Activated CD8-positive, alpha-beta memory T cell treated with anti-CD3 and anti-CD28 coated beads for 24 hours (primary cell): ENCODE data around the gene ANK3.

Experiments used
- DNase-seq: peaks from one replicate; pipeline ENCODE4 v3.0.0-alpha.2; 2020

Gene ANK3

DNA sequence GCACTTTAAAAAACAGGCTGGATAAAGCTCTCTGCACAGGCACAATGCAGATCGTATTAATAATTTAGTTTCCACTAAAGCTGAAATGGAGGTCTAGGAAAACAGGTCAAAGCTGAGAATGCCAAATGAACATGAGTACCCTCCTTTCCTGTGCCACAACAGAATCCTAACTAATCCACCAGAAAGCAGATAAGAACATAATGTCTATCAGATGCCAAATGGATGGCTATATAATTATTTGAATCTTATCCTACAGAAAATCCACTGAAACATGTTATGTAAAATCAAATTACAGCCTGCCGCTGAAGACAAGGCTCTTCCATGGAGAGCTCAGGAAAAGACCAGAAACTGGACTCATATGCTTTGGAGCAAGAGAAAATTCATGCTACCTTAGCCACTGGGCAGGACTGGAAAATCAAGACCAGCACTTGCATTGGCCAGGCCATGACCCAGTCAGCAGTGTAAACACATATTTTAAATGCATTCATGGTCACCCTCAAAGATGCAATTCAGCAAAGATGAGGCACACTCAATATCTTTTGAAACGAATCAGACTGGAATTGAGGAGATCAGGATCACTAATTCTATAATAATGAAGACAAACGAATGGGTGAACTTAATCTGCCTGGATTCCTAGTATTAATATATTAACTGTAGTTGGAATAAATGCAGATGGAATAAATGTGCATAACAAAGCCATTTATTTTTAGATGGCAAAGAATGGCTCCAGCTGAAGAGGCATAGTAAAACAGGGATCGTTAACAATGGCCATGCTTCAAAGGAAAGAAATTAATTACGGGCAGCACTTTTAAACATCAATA is 13.2 kb downstream of the ANK3 start:
- DNase-seq, result no peak

- DNase-seq, result no peak
Observed at GRCh38 chr10:60375293-60376004, 14.2 kb downstream of the ANK3 start.

DNA sequence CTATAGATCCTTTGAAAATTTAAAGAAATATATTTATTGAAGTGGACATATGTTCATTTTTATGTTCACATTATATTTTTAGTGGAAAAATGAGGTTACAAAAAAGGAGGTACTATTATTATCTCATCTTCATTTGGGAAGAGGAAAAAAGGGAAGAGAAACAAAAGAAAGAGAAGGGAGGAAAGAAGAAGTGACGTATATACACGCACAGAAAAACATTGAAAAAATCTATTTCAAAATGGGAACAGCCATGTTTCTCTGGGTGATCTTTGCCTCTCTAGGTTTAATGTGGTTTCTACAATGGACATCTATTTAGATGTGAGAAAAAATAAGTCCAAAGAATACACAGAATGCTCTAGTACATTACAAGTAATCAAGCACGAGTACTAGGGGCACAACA is 14.8 kb downstream of the ANK3 start:
- DNase-seq, result no peak

DNA sequence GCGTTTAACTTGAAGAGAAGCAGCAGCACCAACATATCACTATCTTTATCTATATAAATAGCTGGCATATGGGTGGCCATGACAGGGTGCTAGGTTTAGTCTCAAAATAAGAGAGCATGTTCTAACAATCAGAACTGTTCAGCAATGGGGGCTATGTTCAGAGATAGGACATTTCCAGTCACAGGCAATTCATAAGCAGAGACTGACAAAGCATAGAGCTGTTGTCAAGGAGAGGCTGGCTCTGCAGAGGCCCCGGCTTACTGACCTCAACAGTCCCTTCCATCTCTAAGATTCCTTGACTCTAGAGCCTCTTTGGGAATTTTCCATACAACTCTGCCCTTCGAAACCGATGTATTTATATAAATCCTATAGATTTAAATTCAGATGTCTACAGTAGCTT is 17.2 kb downstream of the ANK3 start:
- no peak for DNase-seq

- DNase-seq, result no peak
Observed at GRCh38 chr10:60369547-60369930, 20.1 kb downstream of the ANK3 start.

GRCh38 chr10:60368875-60369546 is 20.7 kb downstream of the ANK3 start:
- DNase-seq, result no peak

DNA sequence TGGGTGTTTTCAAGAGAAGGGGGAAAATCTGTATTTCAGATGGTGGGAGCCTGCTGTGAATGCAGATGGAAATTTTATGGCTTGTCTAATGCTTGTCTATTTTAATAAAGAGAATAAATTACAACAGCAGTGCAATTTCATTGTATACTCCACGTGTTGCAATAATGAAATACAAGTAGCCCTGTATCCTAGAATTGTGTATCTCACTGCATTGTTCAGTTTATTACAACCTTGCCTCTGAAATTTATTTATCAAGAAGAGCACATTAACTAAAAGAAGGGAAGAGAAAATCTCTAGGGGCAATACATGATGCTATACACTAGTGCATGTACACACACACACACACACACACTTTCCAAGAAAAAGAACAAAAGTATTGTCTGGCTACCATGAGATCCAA is 21.8 kb downstream of the ANK3 start:
- no peak for DNase-seq

- DNase-seq, result no peak
Observed at GRCh38 chr10:60367431-60367830, 22.2 kb downstream of the ANK3 start.

DNA sequence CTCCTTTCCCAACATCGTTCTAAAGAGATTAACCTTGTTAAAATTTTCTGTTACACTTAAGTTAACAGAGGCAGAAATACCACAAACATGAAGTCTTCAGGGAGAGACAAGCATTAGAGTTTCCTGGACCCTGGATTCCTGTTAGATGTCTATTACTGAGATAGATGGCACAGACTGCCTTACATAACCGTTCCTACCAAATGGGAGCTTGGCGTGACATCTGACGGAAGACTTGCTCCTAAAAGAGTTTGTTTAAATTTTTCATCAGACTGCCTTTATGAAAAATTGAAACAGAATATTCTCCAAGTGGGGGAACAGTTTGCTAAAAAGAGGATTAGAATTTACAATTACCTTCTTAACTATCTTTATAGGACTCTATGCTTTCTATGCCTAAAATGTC is 22.7 kb downstream of the ANK3 start:
- no peak for DNase-seq

DNA sequence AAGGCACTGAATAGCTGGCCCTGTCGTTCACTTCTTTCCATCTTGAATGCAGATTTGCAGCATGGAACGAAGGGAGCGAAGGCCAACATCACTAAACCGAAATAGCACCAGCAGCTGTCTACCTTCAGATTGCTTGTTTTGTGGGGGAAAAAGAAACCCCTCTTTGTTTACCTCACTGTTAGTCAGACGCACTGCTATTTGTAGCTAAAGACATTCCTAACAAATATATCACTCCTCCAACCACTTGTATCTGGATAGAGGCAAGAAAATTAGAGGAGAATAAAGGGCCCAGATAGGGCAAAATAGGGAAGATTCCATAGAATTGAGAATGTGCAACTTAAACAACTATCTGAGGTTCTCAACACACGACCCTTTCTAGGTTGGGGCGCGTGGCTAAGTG is 26.5 kb downstream of the ANK3 start:
- DNase-seq, result no peak

DNA sequence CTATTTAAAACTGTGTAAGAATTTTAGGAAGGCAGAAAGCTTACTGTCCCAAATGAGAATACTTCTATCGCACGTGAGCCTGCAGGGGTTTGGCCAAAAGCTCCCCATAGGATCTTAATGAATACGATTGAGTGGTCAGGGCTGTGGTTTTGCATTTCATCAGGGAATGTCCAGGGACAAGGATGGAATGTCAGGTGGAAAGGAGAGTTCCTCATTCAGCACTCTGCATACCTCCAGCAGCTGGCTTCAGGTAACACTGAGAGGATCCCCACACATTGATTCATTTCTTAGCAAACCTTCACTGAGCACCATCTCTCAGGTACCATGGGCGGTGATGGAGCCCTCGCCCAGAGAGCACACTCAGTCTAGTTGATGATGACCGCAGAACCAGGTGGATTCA is 27.2 kb downstream of the ANK3 start:
- DNase-seq, result no peak

DNA sequence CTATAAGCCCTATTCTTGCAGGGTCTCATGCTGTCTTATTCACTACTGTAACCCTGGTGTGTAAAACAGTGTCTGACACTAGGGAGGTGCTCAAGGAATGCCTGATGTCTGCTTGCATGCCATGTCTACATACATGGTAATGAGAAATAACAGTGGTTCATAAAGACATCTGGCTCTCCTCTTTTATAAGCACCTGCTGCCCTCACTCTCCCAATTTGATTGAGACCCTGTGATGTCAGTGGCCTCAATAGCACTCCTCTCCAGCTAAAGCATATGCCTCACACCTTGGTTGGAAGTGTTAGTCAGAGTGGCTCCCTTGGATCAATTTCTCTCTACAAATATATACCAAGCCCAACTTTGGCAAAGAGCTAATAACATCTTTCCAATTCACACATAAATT is 30.6 kb downstream of the ANK3 start:
- DNase-seq, result no peak

DNA sequence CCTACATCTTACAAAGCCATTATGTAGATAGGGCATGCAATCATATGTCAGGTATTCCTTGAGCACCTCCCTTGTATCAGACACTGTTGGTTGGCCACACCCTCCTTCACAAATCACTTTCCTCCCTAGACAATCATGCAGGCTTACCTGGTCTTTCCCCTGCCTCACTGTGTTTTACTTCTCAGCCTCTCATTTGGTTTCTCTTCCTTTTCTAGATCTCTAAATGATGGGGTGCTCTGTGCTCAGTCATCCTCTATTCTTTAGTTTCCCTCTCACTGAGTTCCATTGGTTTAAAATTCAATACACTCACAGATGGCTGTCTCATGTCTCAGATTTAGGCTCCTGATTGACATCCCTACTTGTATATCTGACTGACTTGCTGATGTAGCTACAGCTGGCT is 31.4 kb downstream of the ANK3 start:
- no peak for DNase-seq

DNA sequence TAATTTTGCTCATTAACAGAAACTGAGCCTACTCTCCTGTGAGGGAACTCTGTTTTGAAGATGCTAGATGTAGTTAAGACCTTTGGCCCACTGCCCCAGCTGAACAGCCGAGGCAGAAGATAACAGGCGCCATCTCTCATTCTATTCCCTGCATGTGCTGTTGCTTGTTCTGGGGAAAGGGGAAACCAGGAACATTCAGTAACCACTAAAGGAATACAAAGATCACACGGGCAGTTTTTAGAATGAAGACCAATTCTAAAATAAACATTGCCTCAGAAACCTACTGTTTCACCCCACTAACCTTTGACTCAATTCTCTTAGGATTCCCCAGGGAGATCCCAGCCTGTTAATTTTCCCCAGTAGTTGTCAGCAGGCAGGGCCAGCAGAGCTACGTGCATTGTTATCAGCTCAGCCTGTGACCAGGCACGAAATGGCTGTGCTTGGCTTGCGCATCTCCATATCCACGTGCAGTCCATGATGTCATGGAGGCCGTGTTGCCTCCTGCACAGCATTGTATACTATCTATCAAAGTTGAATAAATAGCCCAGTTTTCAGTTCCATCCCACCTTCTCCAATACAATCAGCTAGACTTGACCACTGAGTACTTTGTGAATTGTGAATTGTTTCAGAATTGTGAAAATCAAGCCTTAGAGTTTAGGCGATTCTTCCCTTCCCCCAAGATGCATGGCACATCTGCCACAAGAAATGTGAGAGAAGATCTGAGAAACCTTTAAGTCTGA is 36.0 kb downstream of the ANK3 start:
- no peak for DNase-seq

- DNase-seq, result no peak
Observed at GRCh38 chr10:60352105-60352504, 37.6 kb downstream of the ANK3 start.

DNA sequence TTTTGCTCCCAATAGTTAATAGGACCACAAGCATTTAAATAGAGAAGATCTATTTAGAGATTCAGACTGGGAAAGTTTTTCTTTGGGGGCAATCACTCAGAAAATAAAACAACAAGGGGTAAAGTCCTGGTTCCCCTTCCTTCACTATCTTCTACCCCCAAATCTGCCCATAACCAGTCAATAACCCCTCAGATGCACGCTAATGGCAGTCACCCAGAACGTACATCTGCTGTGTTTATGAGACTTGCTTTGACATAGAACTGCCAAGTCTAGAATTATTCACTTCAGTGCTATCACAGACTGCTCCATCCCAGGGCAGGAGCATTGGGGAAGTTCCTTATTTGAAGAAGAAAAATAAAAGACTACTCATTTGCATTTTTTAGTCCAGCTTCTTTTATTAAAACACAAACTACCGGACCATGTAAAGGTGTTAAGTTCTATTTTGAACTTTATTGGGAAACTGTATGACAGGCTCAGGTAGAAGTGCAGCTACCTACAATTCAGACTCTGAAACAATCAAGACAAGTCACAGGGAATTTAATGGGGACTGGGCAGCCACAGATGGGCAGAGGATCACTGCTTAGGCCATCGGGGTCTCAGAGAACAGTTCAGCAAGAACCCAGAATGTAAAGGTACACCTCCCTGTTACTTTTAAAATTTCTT is 38.4 kb downstream of the ANK3 start:
- no peak for DNase-seq

- no peak for DNase-seq
Observed at GRCh38 chr10:60350400-60350799, 39.3 kb downstream of the ANK3 start.

GRCh38 chr10:60349426-60349825 is 40.2 kb downstream of the ANK3 start:
- DNase-seq, result no peak

DNA sequence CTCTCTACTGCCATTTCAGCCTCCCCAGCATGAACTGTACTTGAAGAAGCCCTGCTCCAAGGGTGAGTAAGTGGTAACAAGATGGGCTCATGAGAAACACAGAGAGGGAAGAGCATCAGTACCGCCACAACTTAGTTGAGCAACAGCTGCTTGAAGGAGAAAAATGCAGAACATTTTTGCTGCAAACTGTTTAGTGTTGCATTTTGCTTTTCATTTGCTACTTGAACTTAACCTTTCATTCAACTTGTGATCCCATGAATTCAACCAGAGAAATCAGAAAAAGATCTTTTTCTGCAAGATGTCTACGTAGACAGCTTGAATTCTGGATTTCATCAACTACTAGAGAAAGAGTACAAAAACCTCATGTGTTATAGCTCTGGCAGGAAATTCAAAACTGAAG is 40.7 kb downstream of the ANK3 start:
- no peak for DNase-seq

GRCh38 chr10:60347270-60347669 is 42.4 kb downstream of the ANK3 start:
- DNase-seq, result no peak

DNA sequence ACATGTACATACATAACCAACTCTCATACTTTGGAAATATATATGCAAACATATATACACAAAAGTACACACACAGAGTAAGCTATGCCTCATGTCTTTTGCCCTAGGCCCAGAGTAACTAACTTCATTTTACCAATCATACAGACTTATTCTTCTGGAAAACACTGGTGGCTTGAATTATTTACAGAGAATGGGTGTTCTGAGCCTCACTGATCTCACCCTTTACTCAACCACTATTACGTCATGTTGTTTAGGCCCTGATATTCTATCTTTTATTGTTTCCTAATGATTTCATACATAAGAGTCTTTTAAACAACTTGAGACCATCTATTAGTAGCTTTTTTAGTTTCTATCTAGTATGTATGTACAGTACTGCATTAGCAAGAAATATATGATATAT is 43.0 kb downstream of the ANK3 start:
- no peak for DNase-seq

DNA sequence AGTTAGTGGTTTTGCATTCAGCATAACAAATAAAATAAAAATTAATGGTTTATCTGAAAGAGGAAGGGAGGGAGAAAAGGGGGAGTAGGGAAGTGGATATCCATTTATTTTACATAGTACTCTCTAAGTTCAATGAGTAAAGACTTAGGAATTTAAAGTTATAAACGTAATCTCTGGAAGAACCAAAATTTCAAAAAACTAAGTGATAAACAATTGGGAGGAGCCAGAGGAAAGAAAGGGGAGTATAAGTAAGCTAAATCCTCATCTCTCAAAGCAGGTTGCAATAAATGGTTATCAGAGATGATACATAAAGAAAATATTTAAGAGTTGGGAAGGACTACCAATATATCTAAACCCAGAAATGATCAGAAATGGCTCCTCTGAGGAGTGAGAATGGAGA is 46.4 kb downstream of the ANK3 start:
- no peak for DNase-seq

GRCh38 chr10:60341969-60342368 is 47.7 kb downstream of the ANK3 start:
- DNase-seq, result no peak
